Subcutaneous abdominal adipose tissue (tissue), 5 donors: ENCODE results near the gene BRPF3.

ENCODE experiments used
- H3K27ac ChIP-seq: one replicate; pipeline ENCODE4 v1.7.0; 2013; ENCODE audit warnings: low read depth, mild to moderate bottlenecking, inconsistent platforms, low read length, moderate library complexity
- H3K27me3 ChIP-seq, 5 donors: one replicate each; pipeline ENCODE4 v1.7.0; 2013; ENCODE audit warnings: low read length in 5 of 5, inconsistent platforms in 1 of 5; ENCODE audit not compliant: control insufficient read depth in 5 of 5, insufficient read depth in 4 of 5
- H3K36me3 ChIP-seq, 5 donors: one replicate each; pipeline ENCODE4 v1.7.0; 2013; ENCODE audit warnings: low read length in 5 of 5; ENCODE audit not compliant: control insufficient read depth in 5 of 5, insufficient read depth in 5 of 5
- H3K4me1 ChIP-seq, 5 donors: one replicate each; pipeline ENCODE4 v1.7.0; 2013; ENCODE audit warnings: low read length in 5 of 5, mild to moderate bottlenecking in 3 of 5, moderate library complexity in 1 of 5; ENCODE audit not compliant: control insufficient read depth in 5 of 5, insufficient read depth in 5 of 5
- H3K4me3 ChIP-seq, 5 donors: one replicate each; pipeline ENCODE4 v1.7.0; 2013; ENCODE audit warnings: low read length in 5 of 5, low read depth in 1 of 5
- H3K9ac ChIP-seq, 5 donors: one replicate each; pipeline ENCODE4 v1.7.0; 2013; ENCODE audit warnings: low read length in 5 of 5, mild to moderate bottlenecking in 4 of 5, moderate library complexity in 3 of 5
- H3K9me3 ChIP-seq, 5 donors: one replicate each; pipeline ENCODE4 v1.7.0; 2013; ENCODE audit warnings: low read length in 5 of 5; ENCODE audit not compliant: control insufficient read depth in 5 of 5
- donor health status: healthy.
- donor health status: healthy.
- donor health status: healthy.
- donor health status: healthy.
- donor health status: healthy.

Gene BRPF3

DNA sequence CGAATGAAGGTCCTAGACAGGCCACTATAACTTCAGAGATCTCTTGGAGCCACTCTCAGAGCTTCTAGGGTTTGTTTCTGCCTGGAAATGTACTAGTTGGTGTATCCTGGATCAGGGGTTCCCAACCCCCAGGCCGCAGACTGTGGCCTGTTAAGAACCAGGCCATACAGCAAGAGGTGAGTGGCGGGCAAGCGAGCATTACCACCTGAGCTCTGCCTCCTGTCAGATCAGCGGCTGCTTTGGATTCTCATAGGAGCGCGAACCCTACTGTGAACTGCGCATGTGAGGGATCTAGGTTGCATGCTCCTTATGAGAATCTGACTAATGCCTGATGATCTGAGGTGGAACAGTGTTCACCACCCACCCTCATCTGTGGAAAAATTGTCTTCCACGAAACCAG lies 2.4 kb downstream of the BRPF3 start:
- peaks cover 7 to 35% (median 29%) of the 10 kb centered on the region in 5 donors for H3K36me3 ChIP-seq
- peaks cover 0 to 25% (median 18%) of the 10 kb centered on the region in 5 donors for H3K4me1 ChIP-seq
- H3K9me3 ChIP-seq, result no peaks in the 10 kb centered on the region
- no peaks in the 10 kb centered on the region for H3K27me3 ChIP-seq
- no peak overlapping the region for H3K4me3 ChIP-seq
- H3K27ac ChIP-seq, result no peak overlapping the region
- H3K9ac ChIP-seq, result no peak overlapping the region

DNA sequence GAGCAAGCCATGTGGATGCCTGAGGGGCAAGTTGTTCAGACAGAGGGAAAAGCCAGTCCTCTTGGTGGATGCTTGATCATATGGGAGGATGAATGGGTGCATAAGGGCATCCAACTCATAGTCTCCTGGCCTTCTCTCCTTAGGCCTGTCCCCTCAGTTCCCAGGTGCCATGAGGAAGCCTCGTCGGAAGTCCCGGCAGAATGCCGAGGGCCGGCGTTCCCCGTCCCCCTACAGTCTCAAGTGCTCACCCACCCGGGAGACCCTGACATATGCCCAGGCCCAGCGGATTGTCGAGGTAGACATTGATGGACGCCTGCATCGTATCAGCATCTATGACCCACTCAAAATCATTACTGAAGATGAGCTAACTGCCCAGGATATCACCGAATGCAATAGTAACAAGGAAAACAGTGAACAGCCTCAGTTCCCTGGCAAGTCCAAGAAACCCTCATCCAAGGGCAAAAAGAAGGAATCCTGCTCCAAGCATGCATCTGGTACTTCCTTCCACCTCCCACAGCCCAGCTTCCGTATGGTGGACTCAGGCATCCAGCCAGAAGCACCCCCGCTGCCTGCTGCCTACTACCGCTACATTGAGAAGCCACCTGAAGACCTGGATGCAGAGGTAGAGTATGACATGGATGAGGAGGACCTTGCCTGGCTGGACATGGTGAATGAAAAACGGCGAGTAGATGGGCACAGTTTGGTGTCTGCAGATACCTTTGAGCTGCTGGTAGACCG lies 3.8 kb downstream of the BRPF3 start:
- Histone ChIP-seq H3K4me3 (no peak overlapping the region), H3K9me3 (no peaks in the 10 kb centered on the region), H3K27ac (no peak overlapping the region), H3K36me3 (peaks cover 10 to 46% (median 40%) of the 10 kb centered on the region in 5 donors), H3K9ac (no peak overlapping the region), H3K4me1 (peaks cover 0 to 26% (median 18%) of the 10 kb centered on the region in 5 donors), H3K27me3 (no peaks in the 10 kb centered on the region)

DNA sequence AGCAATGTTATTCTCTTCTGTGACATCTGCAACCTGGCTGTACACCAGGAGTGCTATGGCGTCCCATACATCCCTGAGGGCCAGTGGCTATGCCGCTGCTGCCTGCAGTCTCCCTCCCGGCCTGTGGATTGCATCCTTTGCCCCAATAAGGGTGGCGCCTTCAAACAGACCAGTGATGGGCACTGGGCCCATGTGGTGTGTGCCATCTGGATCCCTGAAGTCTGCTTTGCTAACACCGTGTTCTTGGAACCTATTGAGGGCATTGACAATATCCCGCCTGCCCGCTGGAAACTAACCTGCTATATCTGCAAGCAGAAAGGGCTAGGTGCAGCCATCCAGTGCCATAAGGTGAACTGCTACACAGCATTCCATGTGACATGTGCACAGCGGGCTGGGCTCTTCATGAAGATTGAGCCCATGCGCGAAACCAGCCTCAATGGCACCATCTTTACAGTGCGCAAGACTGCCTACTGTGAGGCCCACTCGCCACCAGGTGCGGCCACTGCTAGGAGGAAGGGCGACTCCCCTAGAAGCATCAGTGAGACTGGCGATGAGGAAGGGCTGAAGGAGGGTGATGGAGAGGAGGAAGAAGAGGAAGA lies 4.6 kb downstream of the BRPF3 start:
- no peak overlapping the region for H3K4me3 ChIP-seq
- H3K4me1 ChIP-seq, result peaks cover 0 to 22% (median 13%) of the 10 kb centered on the region in 5 donors
- no peaks in the 10 kb centered on the region for H3K9me3 ChIP-seq
- no peak overlapping the region for H3K27ac ChIP-seq
- H3K27me3 ChIP-seq, result no peaks in the 10 kb centered on the region
- no peak overlapping the region for H3K9ac ChIP-seq
- peaks cover 10 to 50% (median 44%) of the 10 kb centered on the region in 5 donors for H3K36me3 ChIP-seq

DNA sequence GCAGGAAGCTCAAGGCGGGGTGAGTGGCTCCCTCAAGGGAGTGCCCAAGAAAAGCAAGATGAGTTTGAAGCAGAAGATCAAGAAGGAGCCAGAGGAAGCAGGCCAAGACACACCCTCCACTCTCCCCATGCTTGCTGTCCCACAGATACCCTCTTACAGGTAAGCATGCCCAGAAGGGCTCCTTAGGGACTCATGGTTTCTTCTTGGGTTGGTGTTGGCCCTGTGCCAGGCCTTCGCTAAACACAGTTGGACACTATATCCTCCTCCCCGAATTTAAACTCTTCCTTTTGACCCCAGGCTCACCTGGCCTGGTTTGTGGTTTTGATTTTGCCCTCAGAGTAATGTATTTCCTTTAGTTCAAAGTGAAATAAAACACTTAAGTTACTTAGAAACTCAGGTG lies 5.1 kb downstream of the BRPF3 start:
- H3K9me3 ChIP-seq, result no peaks in the 10 kb centered on the region
- peaks cover 0 to 22% (median 13%) of the 10 kb centered on the region in 5 donors for H3K4me1 ChIP-seq
- no peak overlapping the region for H3K4me3 ChIP-seq
- peaks cover 10 to 54% (median 46%) of the 10 kb centered on the region in 5 donors for H3K36me3 ChIP-seq
- H3K27ac ChIP-seq, result no peak overlapping the region
- H3K9ac ChIP-seq, result no peak overlapping the region
- H3K27me3 ChIP-seq, result no peaks in the 10 kb centered on the region

DNA sequence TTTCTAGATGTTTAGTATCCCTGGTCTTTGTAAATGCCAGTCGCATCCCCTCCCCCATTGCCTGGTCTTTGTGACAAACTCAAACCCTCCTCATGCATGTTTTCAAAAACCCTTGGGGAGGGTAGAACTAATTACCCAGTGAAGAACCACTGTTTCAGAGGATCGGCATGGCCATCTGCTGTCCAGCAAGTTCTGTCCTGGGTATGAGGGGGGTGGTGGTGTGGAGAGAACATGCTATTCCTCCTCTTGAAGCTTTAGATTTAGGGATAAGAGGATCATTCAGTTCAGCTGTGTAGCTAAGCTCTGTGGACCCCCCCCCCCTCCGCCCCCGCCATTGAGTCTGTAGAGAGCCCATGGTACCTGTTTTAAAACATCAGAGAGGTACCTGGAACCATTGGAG lies 5.6 kb downstream of the BRPF3 start:
- no peaks in the 10 kb centered on the region for H3K27me3 ChIP-seq
- H3K9ac ChIP-seq, result no peak overlapping the region
- H3K27ac ChIP-seq, result no peak overlapping the region
- peaks cover 10 to 57% (median 51%) of the 10 kb centered on the region in 5 donors for H3K36me3 ChIP-seq
- H3K9me3 ChIP-seq, result no peaks in the 10 kb centered on the region
- H3K4me3 ChIP-seq, result no peak overlapping the region
- peaks cover 0 to 22% (median 13%) of the 10 kb centered on the region in 5 donors for H3K4me1 ChIP-seq

DNA sequence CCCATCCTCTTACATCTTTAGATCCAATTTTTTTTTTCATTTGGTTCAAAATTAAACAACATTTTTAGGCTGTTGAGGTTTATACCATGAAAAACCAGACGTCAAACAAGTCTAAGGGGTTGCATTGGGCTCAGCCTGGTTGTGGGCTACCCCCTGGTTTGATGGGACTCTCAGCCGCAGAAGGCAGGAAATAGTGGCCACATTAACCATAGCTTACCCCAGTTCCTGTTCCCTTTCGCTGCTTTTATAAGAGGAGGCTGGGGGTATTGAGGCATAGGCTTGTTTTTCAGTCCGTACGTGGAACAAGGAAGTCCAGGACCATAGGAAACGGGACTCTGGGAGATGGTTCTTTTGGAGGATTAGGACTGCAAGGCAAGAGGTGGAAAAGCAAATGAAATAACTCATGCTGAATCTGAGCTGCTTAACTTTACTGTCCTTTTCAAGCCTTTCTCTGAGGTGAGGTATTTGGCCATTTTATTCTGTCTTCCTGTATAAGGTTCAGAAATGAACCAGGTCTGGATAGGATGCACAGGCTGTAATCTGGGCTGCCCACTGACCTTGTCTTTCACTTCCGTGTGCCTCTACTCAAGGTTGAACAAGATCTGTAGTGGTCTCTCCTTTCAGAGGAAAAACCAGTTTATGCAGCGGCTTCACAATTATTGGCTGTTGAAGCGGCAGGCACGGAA lies 7.7 kb downstream of the BRPF3 start:
- Histone ChIP-seq H3K36me3 (peaks cover 26 to 78% (median 71%) of the 10 kb centered on the region in 5 donors), H3K4me3 (no peak overlapping the region)

DNA sequence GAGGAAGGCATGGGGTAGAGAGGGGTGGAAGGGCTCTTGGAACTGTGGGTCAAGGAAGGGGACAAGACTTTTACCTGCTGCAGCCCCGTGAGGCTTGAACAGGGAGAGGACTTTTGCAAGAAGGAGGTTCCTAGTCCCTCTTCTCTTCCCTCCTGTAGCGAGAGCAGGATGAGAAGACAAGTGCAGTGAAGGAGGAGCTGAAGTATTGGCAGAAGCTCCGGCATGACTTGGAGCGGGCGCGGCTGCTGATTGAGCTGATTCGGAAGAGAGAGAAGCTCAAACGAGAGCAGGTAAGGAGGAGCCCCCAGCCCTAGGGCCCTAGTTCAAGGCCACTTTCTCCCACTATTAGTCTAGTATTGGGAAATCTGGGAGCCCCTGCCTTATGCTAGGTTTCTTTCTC lies 10.6 kb downstream of the BRPF3 start:
- H3K36me3 ChIP-seq, result peaks cover 29 to 89% (median 79%) of the 10 kb centered on the region in 5 donors
- H3K27me3 ChIP-seq, result no peaks in the 10 kb centered on the region
- H3K9me3 ChIP-seq, result no peaks in the 10 kb centered on the region
- H3K27ac ChIP-seq, result no peak overlapping the region
- H3K4me1 ChIP-seq, result peaks cover 0 to 7% (median 0%) of the 10 kb centered on the region in 5 donors
- H3K9ac ChIP-seq, result no peak overlapping the region
- H3K4me3 ChIP-seq, result no peak overlapping the region

More for the DNA sequence above, 7.7 kb downstream of the BRPF3 start:
- Histone ChIP-seq H3K27ac (no peak overlapping the region), H3K9me3 (no peaks in the 10 kb centered on the region), H3K9ac (no peak overlapping the region), H3K27me3 (no peaks in the 10 kb centered on the region), H3K4me1 (peaks cover 0 to 11% (median 5%) of the 10 kb centered on the region in 5 donors)

DNA sequence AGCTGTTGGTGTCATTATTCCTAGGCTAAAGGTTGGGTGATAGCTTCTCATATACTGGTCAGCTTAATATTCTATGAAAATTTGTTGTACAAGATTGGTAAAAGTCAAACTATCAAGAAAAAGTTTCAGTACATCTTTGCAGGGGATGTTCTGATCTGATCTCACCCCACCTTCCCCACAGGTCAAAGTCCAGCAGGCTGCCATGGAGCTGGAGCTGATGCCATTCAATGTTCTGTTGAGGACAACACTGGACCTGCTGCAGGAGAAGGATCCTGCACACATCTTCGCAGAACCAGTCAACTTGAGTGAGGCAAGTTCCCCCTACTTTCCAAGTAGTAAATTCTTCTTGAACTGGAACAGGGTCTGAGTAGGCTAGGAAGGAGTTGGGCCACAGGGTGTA lies 13.1 kb downstream of the BRPF3 start:
- H3K27ac ChIP-seq, result no peak overlapping the region
- H3K9ac ChIP-seq, result no peak overlapping the region
- H3K4me1 ChIP-seq, result no peaks in the 10 kb centered on the region
- no peaks in the 10 kb centered on the region for H3K9me3 ChIP-seq
- peaks cover 25 to 93% (median 83%) of the 10 kb centered on the region in 5 donors for H3K36me3 ChIP-seq
- no peaks in the 10 kb centered on the region for H3K27me3 ChIP-seq
- no peak overlapping the region for H3K4me3 ChIP-seq

DNA sequence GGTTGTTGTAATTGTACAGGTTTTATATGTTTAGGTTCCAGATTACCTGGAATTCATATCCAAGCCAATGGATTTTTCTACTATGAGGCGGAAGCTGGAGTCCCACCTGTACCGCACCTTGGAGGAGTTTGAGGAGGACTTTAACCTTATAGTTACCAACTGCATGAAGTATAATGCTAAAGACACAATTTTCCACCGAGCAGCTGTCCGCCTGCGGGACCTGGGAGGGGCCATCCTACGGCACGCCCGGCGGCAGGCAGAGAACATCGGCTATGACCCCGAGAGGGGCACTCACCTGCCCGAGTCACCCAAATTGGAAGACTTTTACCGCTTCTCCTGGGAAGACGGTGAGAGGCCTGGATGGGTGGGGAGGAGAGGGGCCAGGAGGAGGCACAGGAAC lies 13.6 kb downstream of the BRPF3 start:
- Histone ChIP-seq H3K4me3 (no peak overlapping the region), H3K9ac (no peak overlapping the region), H3K4me1 (no peaks in the 10 kb centered on the region), H3K36me3 (peaks cover 22 to 93% (median 82%) of the 10 kb centered on the region in 5 donors), H3K27ac (no peak overlapping the region), H3K9me3 (no peaks in the 10 kb centered on the region), H3K27me3 (no peaks in the 10 kb centered on the region)
